GM04503 (cell line): ENCODE measurements around the gene ITSN2.

ENCODE experiments used
- DNase-seq: peaks from one replicate; pipeline ENCODE4 v3.0.0-alpha.2; 2012; ENCODE audit warnings: low read depth

Gene ITSN2

GRCh38 chr2:24179683-24180082 lies 180.7 kb downstream of the ITSN2 start:
- DNase-seq = no peak

DNA sequence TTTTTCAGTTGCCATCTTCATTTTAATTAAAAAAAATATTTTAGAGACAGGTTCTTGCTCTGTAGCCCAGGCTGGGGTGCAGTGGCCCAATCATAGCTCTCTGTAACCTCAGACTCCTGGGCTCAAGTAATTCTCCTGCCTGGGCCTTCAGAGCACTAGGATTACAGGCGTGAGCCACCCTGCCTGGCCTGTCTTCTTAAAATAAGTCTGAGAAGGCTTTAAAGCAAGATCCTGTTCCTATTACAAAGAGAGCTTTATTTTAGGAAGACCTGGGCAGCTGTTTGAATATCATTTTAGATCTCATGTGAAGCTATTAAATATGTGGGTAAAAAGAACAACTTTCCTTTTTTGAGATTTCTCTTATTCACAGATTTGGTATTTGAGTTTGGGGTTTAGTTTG lies 184.0 kb downstream of the ITSN2 start:
- no peak for DNase-seq

DNA sequence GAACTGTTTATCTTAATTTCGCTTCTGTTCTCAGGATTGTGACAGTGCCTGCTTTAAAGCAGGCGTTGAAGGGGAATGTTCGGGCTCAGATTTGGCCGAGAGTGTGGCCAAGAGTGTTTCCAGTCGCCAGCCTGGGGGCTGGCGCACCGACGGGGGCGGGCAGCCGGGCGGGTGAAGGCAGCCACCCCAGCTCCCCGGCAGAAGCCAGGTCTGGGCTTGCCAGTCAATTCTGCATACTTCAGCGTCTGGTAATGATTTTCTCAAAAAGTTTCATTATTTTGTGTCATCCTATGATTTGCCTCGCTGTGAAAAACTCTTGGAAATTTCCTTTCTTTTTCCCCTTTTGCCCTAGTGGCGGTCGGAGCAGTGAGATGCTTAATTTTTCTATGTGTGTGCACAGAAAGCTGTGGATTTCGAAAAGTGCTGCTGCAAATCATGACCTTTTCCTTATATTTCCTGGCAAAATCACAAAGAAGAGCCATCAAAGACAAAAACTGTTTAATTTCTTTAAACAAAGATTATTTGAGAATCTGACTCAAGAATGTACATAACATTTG lies 184.6 kb downstream of the ITSN2 start:
- DNase-seq = no peak

- no peak for DNase-seq
These were observed 185.5 kb downstream of the ITSN2 start, which contains the start of gene FAM228A for GRCh38 chr2:24174851-24175277. Gene FAM228A, plus strand, starts transcription at chr2:24175053. Its CDS starts 428 bp downstream, at chr2:24175481.

DNA sequence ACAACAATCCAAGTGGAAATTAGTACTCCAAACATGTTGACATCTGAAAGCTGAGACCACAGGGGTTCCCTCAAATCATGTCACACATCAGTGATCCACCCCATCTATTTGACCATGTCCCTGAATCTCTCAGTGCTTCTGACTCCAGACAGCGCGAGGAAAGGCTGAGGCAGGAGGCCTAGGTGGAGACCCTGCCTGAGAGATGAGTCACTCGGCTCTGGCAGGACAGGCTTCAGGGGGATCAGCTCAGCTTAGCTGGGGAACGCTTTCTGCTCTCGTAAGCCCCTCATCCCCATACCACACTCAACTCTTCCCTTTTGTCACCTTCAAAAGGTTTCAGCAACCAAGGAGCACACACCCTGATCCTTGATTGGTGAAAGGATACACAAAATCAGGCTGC lies 191.3 kb downstream of the ITSN2 start:
- DNase-seq = no peak

DNA sequence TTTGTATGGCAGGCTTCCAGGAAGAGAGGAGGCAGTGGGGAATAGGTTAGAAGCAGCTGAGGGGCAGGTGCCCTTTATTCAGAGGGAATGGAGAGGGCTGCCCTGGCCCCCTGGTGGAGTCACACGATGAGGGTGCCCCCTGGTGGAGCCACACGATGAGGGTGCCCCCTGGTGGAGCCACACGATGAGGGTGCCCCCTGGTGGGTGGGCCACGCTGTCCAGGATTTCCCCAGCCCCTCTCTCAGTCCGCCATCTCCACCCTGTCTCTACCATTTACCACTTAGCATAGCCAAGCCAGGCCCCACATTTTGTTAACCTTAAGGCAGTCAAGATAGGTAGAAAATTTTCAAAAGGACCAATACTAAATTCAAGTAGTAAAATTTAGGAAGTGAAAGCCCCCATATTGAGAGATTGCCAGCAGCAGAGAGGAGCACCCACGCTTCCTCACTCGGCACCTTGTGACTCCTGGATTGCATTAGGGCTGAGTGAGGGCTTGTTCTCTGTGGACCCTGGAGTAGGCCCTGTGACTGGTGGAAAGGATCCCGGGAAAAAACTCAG lies 195.8 kb downstream of the ITSN2 start:
- no peak for DNase-seq

- DNase-seq = no peak
These were observed 196.7 kb downstream of the ITSN2 start for GRCh38 chr2:24163601-24164000.

GRCh38 chr2:24163186-24163585 lies 197.2 kb downstream of the ITSN2 start:
- no peak for DNase-seq

- no peak for DNase-seq
These were observed 197.8 kb downstream of the ITSN2 start for GRCh38 chr2:24162494-24162893.

GRCh38 chr2:24160761-24161160 lies 199.6 kb downstream of the ITSN2 start:
- DNase-seq = no peak

- DNase-seq = no peak
These were observed 200.6 kb downstream of the ITSN2 start for GRCh38 chr2:24159708-24160107.

- DNase-seq = no peak
These were observed 202.2 kb downstream of the ITSN2 start for GRCh38 chr2:24158131-24158530.

DNA sequence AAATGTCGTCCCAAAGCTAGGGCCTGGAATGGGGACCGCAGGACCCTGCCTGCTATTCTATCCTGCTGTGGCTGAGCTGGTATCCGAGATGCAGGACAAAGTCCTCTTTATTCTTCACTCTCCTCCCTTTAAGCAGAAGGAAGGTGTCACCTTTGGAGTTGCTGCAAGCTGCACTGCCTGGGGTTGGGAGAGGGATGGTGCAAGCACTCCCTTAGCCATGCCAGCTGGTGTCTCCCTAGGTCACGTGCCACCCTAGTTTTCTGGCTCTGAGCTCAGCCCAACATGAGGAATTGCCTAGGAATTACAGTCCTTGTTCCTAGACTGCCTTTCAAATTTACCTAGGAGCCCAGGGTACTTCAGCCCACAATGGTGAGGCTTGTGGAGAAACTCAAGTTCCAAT lies 206.9 kb downstream of the ITSN2 start:
- no peak for DNase-seq
